Left cardiac atrium (tissue), 4 donors: ENCODE measurements around the gene SMIM29. TPM values are rescaled to one million over a fixed set of nuclear protein-coding genes. Genes with fewer than 3 reads are reported as not detected.
A peak's percentile ranks its signal among the peaks of the same experiment; 100 is the strongest.
"Not testable (repeated sequence)": the region's sequence is repeated elsewhere in the genome, so short reads cannot be mapped to it uniquely, and the experiment has no call there.

Experiments used
- ATAC-seq, 2 donors: fragments of 200-7000 bp; cut with Tn5 transposase; one replicate each; pipeline ENCODE4 v1.9.1; 2020; ENCODE audit warnings: mild to moderate bottlenecking in 2 of 2, moderate library complexity in 2 of 2
- DNase-seq: peaks from one replicate; pipeline ENCODE4 v3.0.0-alpha.2; 2020
- intact Hi-C, 2 donors: fragments of 100-400 bp; cut with DNase I; formaldehyde crosslinking; loops; one replicate each; pipeline versions ENCODE4 v1.14.1 to v1.15.1; 2022 to 2023
- total RNA-seq, 2 donors: library from RNA; stranded (reverse); fragmentation: NEBNext Ultra II Directional; extraction: Animal tissue kit (Norgen Biotek cat#: 25700); gene quantifications; one replicate each; pipeline ENCODE4 v1.2.1, GENCODE V29; 2021
- donor health status: DM: no; HTN: yes; CAD: no.
- donor health status: DM: no; HTN: yes; CAD: no; lungs with severe emphysema.
- donor health status: DM: yes; HTN: yes; CAD: no.
- donor health status: Dilated cardiomyopathy.

SMIM29 gene
- total RNA-seq, 2 donors from 2014 or later, result 18.4 to 22.7 TPM

- DNase-seq (peak; percentile 39), ATAC-seq (peak; percentile 36 to 63)
- intact Hi-C loops, result no loop called here
Observed at GRCh38 chr6:34272013-34272926, 23.5 kb upstream of the SMIM29 start.

- ATAC-seq, DNase-seq, intact Hi-C loops: not testable (repeated sequence)
Observed at GRCh38 chr6:34269658-34270341, 21.0 kb upstream of the SMIM29 start.

- intact Hi-C loops, DNase-seq, ATAC-seq: not testable (repeated sequence)
Observed at GRCh38 chr6:34269132-34269531, 20.3 kb upstream of the SMIM29 start.

GRCh38 chr6:34267746-34268145 lies 18.9 kb upstream of the SMIM29 start:
- DNase-seq (no peak), ATAC-seq (no peak)
- intact Hi-C loops, result no loop called here

GRCh38 chr6:34263484-34263883 lies 14.7 kb upstream of the SMIM29 start:
- ATAC-seq, DNase-seq, intact Hi-C loops: not testable (repeated sequence)

- intact Hi-C loops, result no loop called here
- DNase-seq (no peak), ATAC-seq (no peak)
Observed at GRCh38 chr6:34260576-34261267, 11.9 kb upstream of the SMIM29 start.

- intact Hi-C loops, result no loop called here
- ATAC-seq (no peak), DNase-seq (no peak)
Observed at GRCh38 chr6:34259529-34260069, 10.8 kb upstream of the SMIM29 start.

- DNase-seq, intact Hi-C loops, ATAC-seq: not testable (repeated sequence)
Observed at GRCh38 chr6:34252395-34252794, 3.6 kb upstream of the SMIM29 start.

GRCh38 chr6:34249469-34250261 lies 859 bp upstream of the SMIM29 start:
- DNase-seq, result no peak
- peak; percentile 45 to 50 for ATAC-seq
- intact Hi-C loops, result loop anchor here (2.0 kb wide), 2 partner anchors 143 to 165 kb away; partner anchors contain the start of gene NUDT3 (in 1 of the 2)

GRCh38 chr6:34248198-34248726 lies 544 bp downstream of the SMIM29 start:
- intact Hi-C loops, result loop anchor here (2.0 kb wide), 2 partner anchors 145 to 167 kb away; partner anchors contain the start of gene NUDT3 (in 1 of the 2)
- DNase-seq (peak; percentile 78), ATAC-seq (peak; percentile 39 to 60)

GRCh38 chr6:34247481-34248197 lies 1.2 kb downstream of the SMIM29 start:
- DNase-seq, result no peak
- ATAC-seq, result no peak
- intact Hi-C loops, result loop anchor here (2.0 kb wide), 2 partner anchors 145 to 167 kb away; partner anchors contain the start of gene NUDT3 (in 1 of the 2)

GRCh38 chr6:34246563-34247391 lies 2.0 kb downstream of the SMIM29 start:
- intact Hi-C loops, result no loop called here
- no peak for ATAC-seq
- DNase-seq, result no peak

GRCh38 chr6:34246249-34246562 lies 2.6 kb downstream of the SMIM29 start:
- ATAC-seq (no peak), DNase-seq (no peak)
- intact Hi-C loops, result no loop called here

- intact Hi-C loops, DNase-seq, ATAC-seq: not testable (repeated sequence)
Observed at GRCh38 chr6:34245761-34246140, 3.1 kb downstream of the SMIM29 start.

GRCh38 chr6:34245032-34245760 lies 3.6 kb downstream of the SMIM29 start:
- ATAC-seq, DNase-seq, intact Hi-C loops: not testable (repeated sequence)
